HPDE6-E6E7 (cell line): Measurements from ENCODE around the gene CFAP70.
A peak's percentile ranks its signal among the peaks of the same experiment; 100 is the strongest.
"Not testable (repeated sequence)": the region's sequence is repeated elsewhere in the genome, so short reads cannot be mapped to it uniquely, and the experiment has no call there.

Experiments
- DNase-seq: peaks from one replicate; pipeline ENCODE4 v3.0.0; 2011; ENCODE audit warnings: missing footprints; ENCODE audit errors: extremely low spot score

The CFAP70 gene

GRCh38 chr10:73339436-73339835, 19.2 kb downstream of the CFAP70 start:
- no peak for DNase-seq

- no peak for DNase-seq
Measured at GRCh38 chr10:73338801-73339368, 19.8 kb downstream of the CFAP70 start.

- DNase-seq = no peak
Measured at GRCh38 chr10:73333202-73333601, 25.5 kb downstream of the CFAP70 start.

DNA sequence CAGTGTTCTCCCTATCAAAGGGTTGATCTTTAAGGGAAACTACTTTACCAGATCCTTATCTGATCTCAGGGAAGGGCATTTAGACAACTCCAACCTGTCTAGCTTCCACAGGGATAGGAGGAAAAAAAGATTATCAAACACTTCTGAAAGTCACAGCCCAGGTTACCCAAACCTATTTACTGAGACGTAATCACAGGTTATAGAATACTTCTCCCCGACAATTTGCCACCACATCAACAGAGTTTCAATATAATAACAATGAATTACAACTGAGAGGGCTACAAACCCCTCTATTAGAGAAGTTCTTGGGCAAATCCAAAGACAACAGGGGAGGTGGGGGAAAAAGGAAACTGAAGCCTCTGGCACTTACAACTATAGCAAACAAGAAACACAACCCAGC, 26.3 kb downstream of the CFAP70 start:
- no peak for DNase-seq

DNA sequence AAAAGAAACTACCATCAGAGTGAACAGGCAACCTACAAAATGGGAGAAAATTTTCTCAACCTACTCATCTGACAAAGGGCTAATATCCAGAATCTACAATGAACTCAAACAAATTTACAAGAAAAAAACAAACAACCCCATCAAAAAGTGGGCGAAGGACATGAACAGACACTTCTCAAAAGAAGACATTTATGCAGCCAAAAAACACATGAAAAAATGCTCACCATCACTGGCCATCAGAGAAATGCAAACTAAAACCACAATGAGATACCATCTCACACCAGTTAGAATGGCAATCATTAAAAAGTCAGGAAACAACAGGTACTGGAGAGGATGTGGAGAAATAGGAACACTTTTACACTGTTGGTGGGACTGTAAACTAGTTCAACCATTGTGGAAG, 30.1 kb downstream of the CFAP70 start:
- DNase-seq = not testable (repeated sequence)

DNA sequence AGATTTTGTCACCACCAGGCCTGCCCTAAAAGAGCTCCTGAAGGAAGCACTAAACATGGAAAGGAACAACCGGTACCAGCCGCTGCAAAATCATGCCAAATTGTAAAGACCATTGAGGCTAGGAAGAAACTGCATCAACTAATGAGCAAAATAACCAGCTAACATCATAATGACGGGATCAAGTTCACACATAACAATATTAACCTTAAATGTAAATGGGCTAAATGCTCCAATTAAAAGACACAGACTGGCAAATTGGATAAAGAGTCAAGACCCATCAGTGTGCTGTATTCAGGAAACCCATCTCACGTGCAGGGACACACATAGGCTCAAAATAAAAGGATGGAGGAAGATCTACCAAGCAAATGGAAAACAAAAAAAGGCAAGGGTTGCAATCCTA, 33.4 kb downstream of the CFAP70 start:
- not testable (repeated sequence) for DNase-seq

DNA sequence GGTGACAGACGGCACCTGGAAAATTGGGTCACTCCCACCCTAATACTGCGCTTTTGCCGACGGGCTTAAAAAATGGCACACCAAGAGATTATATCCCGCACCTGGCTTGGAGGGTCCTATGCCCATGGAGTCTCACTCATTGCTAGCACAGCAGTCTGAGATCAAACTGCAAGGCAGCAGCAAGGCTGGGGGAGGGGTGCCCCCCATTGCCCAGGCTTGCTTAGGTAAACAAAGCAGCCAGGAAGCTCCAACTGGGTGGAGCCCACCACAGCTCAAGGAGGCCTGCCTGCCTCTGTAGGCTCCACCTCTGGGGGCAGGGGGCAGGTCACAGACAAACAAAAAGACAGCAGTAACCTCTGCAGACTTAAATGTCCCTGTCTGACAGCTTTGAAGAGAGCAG, 35.1 kb downstream of the CFAP70 start:
- not testable (repeated sequence) for DNase-seq

GRCh38 chr10:73310475-73310874, 48.2 kb downstream of the CFAP70 start:
- no peak for DNase-seq

DNA sequence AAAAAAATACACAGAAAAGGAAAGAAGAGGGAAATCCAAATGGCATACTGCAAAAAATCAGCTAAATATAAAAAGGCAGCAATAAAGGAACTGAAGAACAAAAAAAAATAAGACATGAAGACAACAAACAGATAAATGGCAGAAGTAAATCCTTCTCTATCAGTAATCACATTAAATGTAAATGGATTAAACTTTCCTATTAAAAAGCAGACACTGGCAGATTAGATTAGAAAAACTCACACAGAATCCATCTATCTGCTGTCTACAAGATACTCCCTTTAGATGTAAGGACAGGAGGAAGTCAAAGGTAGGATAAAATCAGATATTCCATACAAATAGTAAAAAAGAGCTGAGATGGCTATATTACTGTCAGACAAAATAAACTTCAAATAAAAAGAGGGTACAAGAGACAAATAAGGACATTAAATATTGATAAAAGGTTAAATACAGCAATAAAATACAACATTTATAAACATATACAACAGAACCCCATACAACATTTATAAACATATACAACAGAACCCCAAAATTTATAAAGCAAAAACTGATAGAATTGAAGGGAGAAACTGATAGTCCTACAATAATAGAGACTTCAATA, 51.4 kb downstream of the CFAP70 start:
- no peak for DNase-seq

DNA sequence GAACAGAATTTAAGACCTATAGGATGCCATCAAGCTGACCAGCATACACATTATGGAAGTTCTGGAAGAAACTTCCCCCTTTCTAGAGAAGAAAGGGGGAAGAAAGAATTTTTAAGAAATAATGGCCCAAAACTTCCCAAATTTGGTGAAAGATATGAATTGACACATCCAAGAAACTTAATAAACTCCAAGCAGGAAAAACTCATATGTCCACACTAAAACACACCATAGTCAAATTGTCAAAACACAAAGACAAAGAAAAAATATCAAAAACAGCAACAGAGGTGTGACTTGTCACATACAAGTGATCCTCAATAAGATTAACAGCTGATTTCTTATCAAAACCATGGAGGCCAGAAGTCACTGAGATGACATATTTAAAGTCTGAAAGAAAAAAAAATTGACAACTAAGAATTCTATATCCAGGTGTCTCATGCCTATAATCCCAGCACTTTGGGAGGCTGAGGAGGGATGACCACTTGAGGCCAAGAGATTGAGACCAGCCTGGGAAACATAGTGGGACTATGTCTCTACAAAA, 52.4 kb downstream of the CFAP70 start:
- no peak for DNase-seq

- no peak for DNase-seq
Measured at GRCh38 chr10:73296946-73297345, 61.7 kb downstream of the CFAP70 start.

GRCh38 chr10:73293461-73293860, 65.2 kb downstream of the CFAP70 start:
- no peak for DNase-seq

DNA sequence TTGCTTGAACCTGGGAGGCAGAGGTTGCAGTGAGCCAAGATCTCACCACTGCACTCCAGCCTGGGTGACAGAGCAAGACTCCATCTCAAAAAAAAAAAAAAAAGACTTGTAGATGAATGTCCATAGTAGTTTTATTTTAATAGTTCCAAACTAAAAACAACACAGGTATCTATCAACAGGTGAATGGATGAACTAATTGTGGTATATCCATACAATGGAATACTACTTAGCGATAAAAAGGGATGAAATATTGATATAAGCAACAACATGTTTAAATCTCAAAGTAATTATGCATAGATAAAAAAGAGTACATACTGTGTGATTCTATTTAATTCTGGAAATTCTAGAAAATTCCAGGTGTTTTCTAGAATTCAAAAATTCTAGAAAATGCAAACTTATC, 68.7 kb downstream of the CFAP70 start:
- DNase-seq = no peak

- no peak for DNase-seq
Measured at GRCh38 chr10:73287441-73287840, 71.2 kb downstream of the CFAP70 start.

- DNase-seq = no peak
Measured at GRCh38 chr10:73281097-73281496, 77.6 kb downstream of the CFAP70 start.

- no peak for DNase-seq
Measured at GRCh38 chr10:73264423-73264822, 94.2 kb downstream of the CFAP70 start.

DNA sequence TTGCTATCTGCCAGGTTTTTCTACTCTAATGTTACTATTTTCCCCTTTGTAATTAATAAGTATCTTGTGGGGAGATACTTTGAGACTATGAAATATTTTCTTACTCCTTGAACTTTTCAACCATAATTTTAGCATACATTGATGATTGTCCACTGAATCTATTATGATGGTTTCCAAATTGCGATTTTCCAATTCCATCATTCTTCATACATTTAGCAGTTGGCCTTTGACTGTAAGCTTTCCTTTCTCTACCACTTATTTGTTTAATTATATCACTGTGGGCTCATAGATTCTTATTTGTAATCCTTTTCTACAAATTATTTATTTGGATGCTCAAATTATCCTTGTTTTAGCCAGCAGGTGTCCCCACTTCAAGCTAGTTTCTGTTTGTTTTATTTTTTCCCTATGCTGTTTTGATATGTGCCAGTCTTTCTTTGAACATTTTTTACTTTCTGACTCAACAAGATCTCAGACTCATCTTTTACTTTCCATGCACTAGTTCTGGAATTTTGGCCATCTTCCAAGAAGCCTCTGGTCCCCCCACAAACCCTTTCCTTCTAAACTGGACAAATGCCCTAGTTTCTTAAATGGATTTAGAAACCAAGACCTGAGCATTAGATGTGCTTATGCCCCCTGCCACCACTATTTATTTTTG, 94.8 kb downstream of the CFAP70 start:
- no peak for DNase-seq

- DNase-seq = no peak
Measured at GRCh38 chr10:73262880-73263555, 95.6 kb downstream of the CFAP70 start.

DNA sequence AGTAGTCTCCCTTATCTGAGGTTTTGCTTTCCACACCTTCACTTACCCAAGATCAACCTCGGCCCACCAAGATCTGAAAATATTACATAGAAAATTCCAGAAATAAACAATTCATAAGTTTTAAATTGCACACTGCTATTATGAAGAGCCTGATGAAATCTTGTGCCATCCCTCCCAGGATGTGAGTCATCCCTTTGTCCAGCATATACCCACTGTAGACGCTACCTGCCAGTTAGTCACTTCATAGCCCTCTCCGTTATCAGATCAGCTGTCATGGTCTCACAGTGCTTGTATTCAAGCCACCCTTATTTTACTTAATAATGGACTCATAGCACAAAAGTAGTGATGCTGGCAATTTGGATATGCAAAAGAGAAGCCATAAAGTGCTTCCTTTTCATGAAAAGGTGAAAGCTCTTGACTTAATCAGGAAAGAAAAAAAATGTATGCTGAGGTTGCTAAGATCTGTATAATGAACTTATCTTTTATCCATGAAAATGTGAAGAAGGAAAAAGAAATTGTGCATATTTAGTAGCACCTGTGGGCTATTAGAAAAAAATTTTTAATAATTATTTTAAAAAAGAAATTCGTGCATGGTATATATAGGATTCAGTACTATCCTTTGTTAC, 96.4 kb downstream of the CFAP70 start:
- DNase-seq = peak; percentile 64

- DNase-seq = no peak
Measured at GRCh38 chr10:73261362-73261995, 97.2 kb downstream of the CFAP70 start.

- DNase-seq = not testable (repeated sequence)
Measured at GRCh38 chr10:73258612-73259011, 100.1 kb downstream of the CFAP70 start.

- DNase-seq = no peak
Measured at GRCh38 chr10:73253225-73253555, 105.5 kb downstream of the CFAP70 start.
